Neuronal stem cell (in vitro differentiated cells): ENCODE data around the gene RIPOR3.

Source experiments
- DNase-seq: peaks from one replicate; pipeline ENCODE4 v3.0.0-alpha.2; 2013; ENCODE audit warnings: low spot score
- H2AFZ ChIP-seq: one replicate; pipeline ENCODE4 v1.6.1; 2013; ENCODE audit warnings: mild to moderate bottlenecking, low read length, inconsistent platforms
- H2AK5ac ChIP-seq: 2 replicates; pipeline ENCODE4 v1.6.1; 2013; ENCODE audit warnings: low read depth, mild to moderate bottlenecking, inconsistent platforms, low read length, moderate library complexity, mixed read lengths
- H2BK120ac ChIP-seq: 2 replicates; pipeline ENCODE4 v1.6.1; 2013; ENCODE audit warnings: low read depth, mild to moderate bottlenecking, inconsistent platforms, low read length, moderate library complexity, mixed read lengths
- H2BK12ac ChIP-seq: one replicate; pipeline ENCODE4 v1.6.1; 2013; ENCODE audit warnings: low read length, inconsistent platforms
- H2BK15ac ChIP-seq: 2 replicates; pipeline ENCODE4 v1.6.1; 2013; ENCODE audit warnings: mild to moderate bottlenecking, low read length, inconsistent platforms, mixed read lengths
- H2BK5ac ChIP-seq: one replicate; pipeline ENCODE4 v1.6.1; 2013; ENCODE audit warnings: inconsistent platforms, mild to moderate bottlenecking, low read length, moderate library complexity
- H3K14ac ChIP-seq: one replicate; pipeline ENCODE4 v1.6.1; 2013; ENCODE audit warnings: low read length, inconsistent platforms
- H3K18ac ChIP-seq: 2 replicates; pipeline ENCODE4 v1.6.1; 2013; ENCODE audit warnings: low read length, inconsistent platforms
- H3K23ac ChIP-seq: 2 replicates; pipeline ENCODE4 v1.6.1; 2013; ENCODE audit warnings: low read depth, mild to moderate bottlenecking, mixed read lengths, low read length, inconsistent platforms; ENCODE audit not compliant: poor library complexity
- H3K27ac ChIP-seq: replicated peaks from 3 replicates; pipeline ENCODE4 v1.5.1; 2013; ENCODE audit warnings: low read length, inconsistent platforms
- H3K27me3 ChIP-seq, 3 experiments: 2 replicates each; pipeline ENCODE4 v1.6.1; 2013; ENCODE audit warnings: low read length in 3 of 3, mild to moderate bottlenecking in 2 of 3, inconsistent platforms in 1 of 3, low read depth in 1 of 3, mixed read lengths in 1 of 3, moderate library complexity in 1 of 3; ENCODE audit not compliant: control insufficient read depth in 3 of 3, insufficient read depth in 3 of 3
- H3K36me3 ChIP-seq, 2 donors: replicated peaks in 1 of 2; 2 replicates each; pipeline ENCODE4 v1.6.1; 2013; ENCODE audit warnings: low read length in 2 of 2; ENCODE audit not compliant: control insufficient read depth in 2 of 2, insufficient read depth in 2 of 2
- H3K4ac ChIP-seq: 2 replicates; pipeline ENCODE4 v1.6.1; 2013; ENCODE audit warnings: inconsistent platforms, mild to moderate bottlenecking, low read length, moderate library complexity
- H3K4me1 ChIP-seq, 2 donors: 1 replicate in 1 of 2; 2 replicates in 1 of 2; pipeline ENCODE4 v1.6.1; 2013; ENCODE audit warnings: low read length in 2 of 2, low read depth in 1 of 2; ENCODE audit not compliant: control insufficient read depth in 2 of 2, insufficient read depth in 1 of 2
- H3K4me2 ChIP-seq: one replicate; pipeline ENCODE4 v1.6.1; 2013; ENCODE audit warnings: mild to moderate bottlenecking, low read length, inconsistent platforms; ENCODE audit not compliant: insufficient read depth, poor library complexity, severe bottlenecking
- H3K4me3 ChIP-seq, 2 donors: 2 replicates each; pipeline ENCODE4 v1.5.1; 2013; ENCODE audit warnings: low read length in 2 of 2, mild to moderate bottlenecking in 2 of 2, inconsistent platforms in 1 of 2, moderate library complexity in 1 of 2
- H3K79me1 ChIP-seq: one replicate; pipeline ENCODE4 v1.6.1; 2013; ENCODE audit warnings: low read depth, mild to moderate bottlenecking, inconsistent platforms, low read length, moderate library complexity
- H3K9ac ChIP-seq: one replicate; pipeline ENCODE4 v1.6.1; 2013; ENCODE audit warnings: mild to moderate bottlenecking, low read depth, low read length, inconsistent platforms; ENCODE audit not compliant: poor library complexity
- H3K9me3 ChIP-seq, 2 donors: replicated peaks in 1 of 2; 2 replicates each; pipeline versions ENCODE3 to v1.6.1; 2013; ENCODE audit warnings: low read length in 2 of 2, mild to moderate bottlenecking in 2 of 2, inconsistent platforms in 1 of 2, low read depth in 1 of 2, mixed read lengths in 1 of 2, moderate library complexity in 1 of 2; ENCODE audit not compliant: control insufficient read depth in 2 of 2, insufficient read depth in 1 of 2
- H4K8ac ChIP-seq: one replicate; pipeline ENCODE4 v1.6.1; 2013; ENCODE audit warnings: low read depth, mild to moderate bottlenecking, inconsistent platforms, low read length, moderate library complexity
- H4K91ac ChIP-seq: one replicate; pipeline ENCODE4 v1.6.1; 2013; ENCODE audit warnings: low read length, low read depth, mild to moderate bottlenecking, inconsistent platforms; ENCODE audit not compliant: poor library complexity
- WGBS, 2 donors: extraction: QIAGEN DNeasy Blood & Tissue Kit; methylation state at CpG; one replicate each; pipeline ENCODE4 v1.1.7; 2013; ENCODE audit warnings: missing lambda C conversion rate in 2 of 2, mixed read lengths in 1 of 2; ENCODE audit not compliant: insufficient read length in 2 of 2, insufficient replicate concordance in 1 of 2; ENCODE audit errors: extremely low coverage in 2 of 2; 5-methylcytosine and 5-hydroxymethylcytosine counted together

Gene RIPOR3

DNA sequence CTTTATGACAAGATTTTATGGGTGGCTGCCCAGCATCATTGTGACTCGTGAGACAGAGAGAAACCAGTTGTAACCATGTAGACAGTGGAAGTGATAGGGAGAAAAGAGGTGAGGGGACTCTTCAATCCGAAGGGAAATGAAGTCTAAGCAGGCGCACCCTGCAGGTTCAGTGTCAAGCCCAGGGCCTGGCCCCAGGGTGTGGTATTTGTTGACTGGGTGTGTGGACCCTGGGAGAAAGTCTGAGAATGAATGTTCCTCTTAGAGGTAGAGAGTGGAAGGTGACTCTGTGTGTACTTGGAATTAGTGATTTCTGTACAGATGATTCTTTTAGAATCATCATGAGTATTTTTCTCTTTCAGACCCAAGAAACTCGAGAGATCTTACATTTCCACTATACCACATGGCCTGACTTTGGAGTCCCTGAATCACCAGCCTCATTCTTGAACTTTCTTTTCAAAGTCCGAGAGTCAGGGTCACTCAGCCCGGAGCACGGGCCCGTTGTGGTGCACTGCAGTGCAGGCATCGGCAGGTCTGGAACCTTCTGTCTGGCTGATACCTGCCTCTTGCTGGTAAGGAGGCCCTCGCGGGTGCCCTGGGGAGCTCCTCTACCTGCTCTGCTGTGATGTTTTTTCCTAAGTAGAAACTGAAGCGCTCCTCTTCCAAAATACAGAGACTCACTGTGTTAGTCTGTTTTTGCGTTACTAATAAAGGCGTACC is 113.1 kb downstream of the RIPOR3 start:
- Histone ChIP-seq H2BK12ac (no peak overlapping the region), H3K4me3 (no peak overlapping the region), H3K27ac (no peak overlapping the region), H2AFZ (no peak overlapping the region), H4K91ac (no peak overlapping the region), H3K27me3 (no peaks in the 10 kb centered on the region), H3K4me1 (peaks cover 2 to 3% of the 10 kb centered on the region in 2 donors), H2BK120ac (no peak overlapping the region), H3K18ac (no peak overlapping the region), H3K9me3 (no peaks in the 10 kb centered on the region), H2BK15ac (no peak overlapping the region), H3K4me2 (no peak overlapping the region), H3K79me1 (no peaks in the 10 kb centered on the region), H3K4ac (no peak overlapping the region), H3K23ac (no peak overlapping the region), H3K9ac (no peak overlapping the region), H3K14ac (no peak overlapping the region), H4K8ac (no peak overlapping the region), H3K36me3 (peaks cover 46 to 92% of the 10 kb centered on the region in 2 donors), H2BK5ac (no peak overlapping the region), H2AK5ac (no peak overlapping the region)
- DNase-seq, result no peak
- WGBS, 2 donors, result no CpG with 5 or more reads among the region's 14 CpGs

- H3K14ac ChIP-seq, result no peak overlapping the region
- no peaks in the 10 kb centered on the region for H3K79me1 ChIP-seq
- H3K4me1 ChIP-seq, result peaks cover 3 to 8% of the 10 kb centered on the region in 2 donors
- no peak overlapping the region for H2AFZ ChIP-seq
- H2BK120ac ChIP-seq, result no peak overlapping the region
- H3K27me3 ChIP-seq, result no peaks in the 10 kb centered on the region
- no CpG with 5 or more reads among the region's 17 CpGs for WGBS, 2 donors
- H3K4me2 ChIP-seq, result no peak overlapping the region
- H3K4me3 ChIP-seq, result no peak overlapping the region
- no peak overlapping the region for H3K27ac ChIP-seq
- no peak overlapping the region for H3K9ac ChIP-seq
- H3K4ac ChIP-seq, result no peak overlapping the region
- no peak overlapping the region for H3K18ac ChIP-seq
- H2BK12ac ChIP-seq, result no peak overlapping the region
- peaks cover 44 to 89% of the 10 kb centered on the region in 2 donors for H3K36me3 ChIP-seq
- no peak overlapping the region for H4K8ac ChIP-seq
- DNase-seq, result no peak
- no peak overlapping the region for H2BK15ac ChIP-seq
- H3K9me3 ChIP-seq, result no peaks in the 10 kb centered on the region
- H3K23ac ChIP-seq, result no peak overlapping the region
- H2BK5ac ChIP-seq, result no peak overlapping the region
- H2AK5ac ChIP-seq, result no peak overlapping the region
- no peak overlapping the region for H4K91ac ChIP-seq
Observed at GRCh38 chr20:50577175-50578018, 113.9 kb downstream of the RIPOR3 start.

- H3K4ac ChIP-seq, result no peak overlapping the region
- no peak overlapping the region for H2BK5ac ChIP-seq
- no peaks in the 10 kb centered on the region for H3K9me3 ChIP-seq
- no peak overlapping the region for H3K9ac ChIP-seq
- H2BK12ac ChIP-seq, result no peak overlapping the region
- WGBS, 2 donors, result no CpG with 5 or more reads among the region's 12 CpGs
- no peaks in the 10 kb centered on the region for H3K27me3 ChIP-seq
- no peak overlapping the region for H3K23ac ChIP-seq
- H3K4me2 ChIP-seq, result no peak overlapping the region
- no peak overlapping the region for H3K4me3 ChIP-seq
- no peak overlapping the region for H4K91ac ChIP-seq
- H3K4me1 ChIP-seq, result peaks cover 0 to 8% of the 10 kb centered on the region in 2 donors
- H2AFZ ChIP-seq, result no peak overlapping the region
- peak; percentile 24 for DNase-seq
- no peak overlapping the region for H2BK120ac ChIP-seq
- no peak overlapping the region for H2AK5ac ChIP-seq
- peaks cover 38 to 84% of the 10 kb centered on the region in 2 donors for H3K36me3 ChIP-seq
- H3K14ac ChIP-seq, result no peak overlapping the region
- H3K18ac ChIP-seq, result no peak overlapping the region
- H4K8ac ChIP-seq, result no peak overlapping the region
- no peak overlapping the region for H3K27ac ChIP-seq
- no peak overlapping the region for H2BK15ac ChIP-seq
- H3K79me1 ChIP-seq, result no peaks in the 10 kb centered on the region
Observed at GRCh38 chr20:50575865-50576720, 115.2 kb downstream of the RIPOR3 start.
